ENCODE measurements around the gene MINPP1.

GRCh38 chr10:87560495-87561129 is 55.9 kb downstream of the MINPP1 start:
- TF ChIP-seq POLR2A (IDR thresholded peaks at IDR 0.05) (no peak), CTCF (IDR thresholded peaks at IDR 0.05) (no peak), POLR2AphosphoS5 (IDR thresholded peaks at IDR 0.05) (peak in 1 of 3 donors; percentile 16), EP300 (IDR thresholded peaks at IDR 0.05; ENCODE audit: low read depth) (no peak)

Data from transverse colon (tissue), 4 donors.